Effector CD4-positive, alpha-beta T cell (primary cell): ENCODE results near the gene SIGLEC8.
"Not testable (repeated sequence)": the region's sequence is repeated elsewhere in the genome, so short reads cannot be mapped to it uniquely, and the experiment has no call there.

ENCODE experiments used
- DNase-seq: peaks from one replicate; pipeline ENCODE4 v3.0.0-alpha.2; 2020

Gene SIGLEC8

DNA sequence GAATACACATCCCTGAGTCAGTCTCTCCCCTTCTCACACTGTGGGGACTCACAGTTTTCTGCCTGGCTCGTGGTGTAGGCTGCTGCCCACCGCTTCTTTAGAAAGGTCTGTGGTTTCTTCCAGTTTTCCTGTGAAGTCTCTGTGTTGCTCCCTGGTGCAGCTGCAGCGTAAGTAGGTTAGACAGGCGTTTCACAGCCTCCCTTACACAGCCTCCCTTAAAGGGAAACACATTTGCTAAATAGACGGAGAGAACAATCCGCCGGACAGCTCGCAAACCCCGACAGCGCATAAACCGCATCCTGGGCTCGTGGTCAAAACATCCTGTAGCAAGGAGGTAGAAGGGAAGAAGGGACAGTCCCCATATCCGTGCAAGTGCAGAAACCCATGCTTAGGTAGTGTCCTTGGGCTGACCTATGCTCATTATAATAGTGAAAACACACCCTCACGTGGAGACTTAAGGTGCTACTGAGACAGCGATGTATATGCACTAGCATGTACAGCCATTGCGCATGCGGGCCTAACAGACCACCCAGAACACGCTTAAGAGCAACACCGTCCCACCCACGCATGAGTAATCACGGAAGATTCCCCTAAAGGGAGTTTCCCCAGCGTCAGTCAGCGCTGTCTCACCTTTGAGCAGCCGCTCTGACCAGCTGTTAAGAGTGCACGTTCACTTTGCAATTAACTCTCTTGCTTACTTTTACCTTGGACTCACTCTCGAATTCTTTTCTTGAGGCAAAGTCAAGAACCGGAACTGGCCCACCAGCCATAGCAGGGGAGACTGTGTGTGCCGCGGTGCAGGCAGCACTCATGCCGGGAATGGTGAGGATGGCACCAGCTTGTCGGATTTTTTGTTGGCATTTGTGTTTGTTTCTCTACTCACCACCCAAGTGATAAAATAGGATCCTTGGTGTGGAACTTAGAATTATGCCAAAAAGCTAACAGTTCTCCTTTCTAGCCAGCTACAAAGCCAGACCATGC lies 16.6 kb downstream of the SIGLEC8 start:
- DNase-seq: peak; percentile 65

DNA sequence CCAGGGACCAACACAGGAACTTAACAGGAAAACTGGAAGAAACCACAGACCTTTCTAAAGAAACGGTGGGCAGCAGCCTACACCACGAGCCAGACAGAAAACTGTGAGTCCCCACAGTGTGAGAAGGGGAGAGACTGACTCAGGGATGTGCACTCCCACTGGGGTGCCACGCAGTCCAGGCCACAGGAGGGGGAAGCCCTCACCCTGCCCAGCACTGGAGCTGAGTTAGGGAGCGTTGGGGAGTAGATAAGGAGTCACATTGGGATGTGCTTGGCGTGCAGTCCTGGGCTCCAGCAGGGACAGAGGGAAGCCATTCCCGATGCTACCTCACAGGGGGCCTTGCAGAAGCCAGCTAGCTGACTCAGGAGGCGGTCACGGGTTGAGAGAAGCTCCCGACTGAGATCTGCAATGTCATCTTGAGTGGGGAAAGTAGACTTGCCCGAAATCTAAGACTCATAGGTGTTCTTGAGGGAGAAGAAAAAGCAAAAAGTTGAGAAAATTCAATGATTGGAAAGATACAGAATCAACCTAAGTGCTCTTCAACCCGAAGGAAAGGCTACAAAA lies 17.3 kb downstream of the SIGLEC8 start:
- DNase-seq: no peak

DNA sequence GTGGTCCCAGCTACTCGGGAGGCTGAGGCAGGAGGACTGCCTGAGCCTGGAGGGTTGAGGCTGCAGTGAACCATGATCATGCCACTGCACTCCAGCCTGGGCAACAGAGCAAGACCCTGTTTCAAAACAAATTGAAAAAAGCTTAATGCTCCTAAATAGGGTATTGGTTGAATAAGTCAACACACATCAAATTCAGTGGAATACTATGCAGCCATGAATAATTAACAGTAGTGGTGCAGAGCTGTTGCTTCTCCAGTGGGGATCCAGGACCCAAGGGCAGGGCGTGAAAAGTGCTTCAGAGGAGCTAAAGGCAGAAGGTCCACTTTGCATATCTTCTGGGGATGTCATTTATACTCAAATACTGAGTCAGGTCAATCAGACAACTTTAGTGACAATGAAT lies 18.2 kb downstream of the SIGLEC8 start:
- DNase-seq: no peak

DNA sequence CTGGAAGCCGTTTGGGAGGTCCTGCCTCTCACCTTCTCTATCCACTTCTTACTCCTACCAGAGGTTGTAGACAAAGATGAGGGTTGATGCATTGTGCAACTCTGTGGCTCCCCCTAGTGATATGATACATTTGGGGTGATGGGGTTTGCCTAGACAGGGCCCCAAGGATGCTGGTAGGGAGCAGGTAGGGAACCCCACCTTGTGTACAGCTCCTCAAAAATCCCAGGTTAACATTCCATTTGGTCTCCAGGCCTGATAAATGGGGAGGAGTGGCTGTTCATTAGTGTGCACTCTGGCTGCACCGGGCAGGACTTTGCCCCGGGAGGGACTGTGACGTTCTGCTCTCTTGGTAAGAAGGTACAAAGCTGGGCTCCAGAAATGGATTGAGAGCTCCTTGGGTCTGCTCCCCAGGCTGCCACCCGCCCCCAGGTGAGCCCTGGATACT lies 19.2 kb downstream of the SIGLEC8 start:
- DNase-seq: no peak

DNA sequence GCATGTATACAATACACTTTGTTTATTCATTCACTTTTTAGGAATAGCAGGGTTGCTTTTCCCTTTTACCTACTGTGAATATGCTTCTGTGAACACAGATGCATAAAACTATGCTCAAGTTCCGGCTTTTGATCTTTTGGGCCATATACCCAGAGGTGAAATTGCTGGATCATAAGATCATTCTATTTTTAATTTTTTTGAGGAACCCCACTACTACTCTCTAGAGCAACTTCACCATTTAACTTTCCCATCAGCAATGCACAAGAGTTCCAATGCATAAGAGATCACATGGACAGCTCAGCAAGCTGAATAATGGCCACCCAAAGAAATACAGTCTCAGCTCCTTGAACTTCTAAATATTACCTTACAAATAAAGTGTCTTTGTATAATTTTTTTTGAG lies 23.8 kb downstream of the SIGLEC8 start:
- DNase-seq: no peak

DNA sequence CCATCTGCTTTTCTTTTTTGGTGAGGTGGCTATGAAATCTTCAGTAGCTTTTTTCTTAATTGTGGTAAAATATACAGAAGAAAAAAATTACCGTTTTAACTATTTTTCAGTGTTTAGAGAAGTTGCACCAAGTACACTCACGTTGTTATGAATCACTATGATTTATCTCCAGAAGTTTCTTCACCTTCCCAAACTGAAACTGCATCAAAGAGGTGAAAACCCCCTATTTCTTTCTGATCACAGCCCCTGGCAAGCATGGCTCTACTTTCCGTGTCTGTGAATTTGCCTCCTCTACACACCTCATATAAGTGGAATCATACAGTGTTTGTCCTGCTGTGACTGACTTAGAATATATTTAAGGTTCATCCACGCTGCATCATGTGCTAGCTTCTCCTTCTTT lies 25.2 kb downstream of the SIGLEC8 start:
- DNase-seq: no peak

DNA sequence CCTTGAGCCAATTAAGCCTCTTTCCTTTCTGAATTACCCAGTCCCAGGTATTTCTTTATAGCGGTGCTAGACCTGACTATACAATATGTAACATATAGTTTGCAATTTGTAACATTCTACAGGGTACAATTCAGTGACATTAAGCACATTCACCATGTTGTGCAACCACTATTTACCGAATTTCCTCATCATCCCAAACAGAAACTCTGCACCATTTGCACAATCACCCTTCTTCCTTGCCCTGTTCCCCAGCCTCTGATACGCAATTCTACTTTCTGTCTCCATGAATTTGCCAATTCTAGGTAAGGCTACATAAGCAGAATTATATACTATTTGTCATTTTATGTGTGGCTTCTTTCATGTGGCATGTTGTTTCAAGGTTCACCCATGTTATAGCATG lies 27.1 kb downstream of the SIGLEC8 start:
- DNase-seq: no peak

DNA sequence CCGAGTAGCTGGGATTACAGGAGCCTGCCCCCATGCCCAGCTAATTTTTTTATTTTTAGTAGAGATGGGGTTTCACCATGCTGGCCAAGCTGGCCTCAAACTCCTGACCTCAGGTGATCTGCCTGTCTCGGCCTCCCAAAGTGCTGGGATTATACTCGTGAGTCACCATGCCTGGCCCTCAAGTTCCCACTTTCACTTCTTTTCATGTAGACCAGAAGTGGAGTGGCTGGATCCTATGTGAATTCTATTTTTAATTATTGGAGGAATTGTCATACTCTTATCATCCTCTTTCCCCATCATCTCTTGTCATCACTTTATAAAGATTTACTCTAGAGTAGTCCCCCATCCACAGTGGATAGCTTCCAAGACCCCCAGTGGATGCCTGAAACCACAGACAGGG lies 28.0 kb downstream of the SIGLEC8 start:
- no peak for DNase-seq

DNA sequence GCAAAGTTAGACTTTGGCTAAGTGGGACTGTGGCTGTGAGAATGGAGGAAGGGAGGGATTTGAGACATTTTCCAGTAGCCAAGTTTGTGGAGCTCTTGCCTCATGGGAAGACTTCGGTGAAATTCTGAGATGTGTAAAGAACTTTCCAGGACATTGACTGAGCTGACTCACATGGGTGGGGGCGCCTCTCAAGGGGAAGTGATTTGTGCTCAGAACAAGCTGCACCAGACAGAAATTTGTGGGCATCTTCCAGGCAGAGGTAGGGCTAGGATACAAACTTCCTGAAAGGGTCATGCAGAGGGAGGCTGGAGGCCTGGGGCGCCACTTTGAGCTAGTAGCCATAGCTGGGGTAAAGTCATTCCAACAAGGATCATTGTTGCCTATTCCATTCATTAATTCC lies 31.1 kb downstream of the SIGLEC8 start:
- no peak for DNase-seq

DNA sequence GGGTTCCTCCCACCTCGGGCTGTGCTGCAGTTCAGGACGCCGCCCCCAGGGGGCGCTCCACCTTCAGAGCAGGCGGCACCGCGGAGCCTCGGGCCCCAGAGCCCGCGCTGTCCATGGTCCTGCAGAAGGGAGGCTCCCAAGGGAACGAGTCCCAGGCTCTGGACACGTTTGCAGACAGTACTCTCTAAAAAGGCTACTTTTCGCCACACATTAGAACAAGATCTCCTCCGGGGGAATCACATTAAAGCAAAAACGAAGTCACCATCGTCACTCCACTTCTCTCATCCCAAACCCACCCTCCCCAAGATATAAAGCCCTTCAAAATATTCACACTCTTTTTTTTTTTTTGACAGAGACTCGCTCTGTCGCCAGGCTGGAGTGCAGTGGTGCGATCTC lies 36.2 kb downstream of the SIGLEC8 start:
- peak; percentile 75 for DNase-seq

DNA sequence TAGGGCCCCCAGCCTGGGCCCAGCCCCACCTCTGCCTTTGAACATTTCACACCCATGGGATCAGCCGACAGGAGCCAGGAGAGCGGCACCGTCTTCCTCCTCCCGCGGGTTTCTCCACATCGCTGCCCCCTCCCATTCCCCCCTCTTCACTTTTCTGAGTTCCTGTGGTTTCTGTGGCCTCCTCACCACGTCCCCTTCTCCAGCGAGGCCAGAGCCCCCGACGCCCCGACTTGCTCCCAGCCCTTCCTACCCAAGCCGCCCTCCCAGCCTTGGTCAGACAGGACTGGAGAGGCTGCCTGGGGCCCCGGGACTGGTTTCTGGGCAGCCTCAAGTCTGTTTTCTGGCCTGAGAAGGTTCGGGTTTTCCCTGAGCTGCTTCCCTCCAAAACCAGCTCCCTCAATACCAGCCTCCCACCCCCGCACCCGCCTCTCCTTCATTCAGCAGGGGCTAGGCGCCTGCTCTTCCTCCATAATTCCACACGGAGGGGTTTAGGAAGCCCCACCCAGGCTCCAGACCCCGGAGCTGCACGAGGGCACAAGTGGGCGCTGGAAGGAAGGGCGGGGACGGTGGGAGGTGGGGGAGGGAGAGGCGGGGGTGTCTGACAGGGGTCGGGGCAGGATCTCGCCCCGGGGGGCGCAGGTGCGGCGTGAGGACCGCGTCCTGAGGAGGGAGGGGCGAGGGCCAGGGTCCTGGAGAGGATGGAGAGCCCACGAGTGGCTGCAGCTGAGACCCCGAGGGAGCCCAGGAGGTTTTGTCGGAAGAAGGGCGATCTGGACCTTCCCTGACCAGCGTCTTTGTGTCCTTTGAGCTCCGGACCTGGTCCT lies 36.8 kb downstream of the SIGLEC8 start:
- DNase-seq: no peak

DNA sequence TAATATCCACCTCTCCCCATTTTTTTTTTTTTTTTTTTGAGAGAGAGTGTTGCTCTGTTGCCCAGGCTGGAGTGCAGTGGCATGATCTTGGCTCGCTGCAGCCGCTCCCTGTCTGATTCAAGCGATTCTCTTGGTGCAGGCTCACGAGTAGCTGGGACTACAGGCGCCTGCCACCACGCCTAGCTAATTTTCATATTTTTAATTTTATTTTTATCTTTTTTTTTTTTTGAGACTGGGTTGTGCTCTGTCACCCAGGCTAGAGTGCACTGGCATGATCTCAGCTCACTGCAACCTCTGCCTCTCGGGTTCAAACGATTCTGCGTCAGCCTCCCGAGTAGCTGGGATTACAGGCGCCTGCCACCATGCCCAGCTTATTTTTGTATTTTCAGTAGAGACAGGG lies 37.7 kb downstream of the SIGLEC8 start:
- not testable (repeated sequence) for DNase-seq

DNA sequence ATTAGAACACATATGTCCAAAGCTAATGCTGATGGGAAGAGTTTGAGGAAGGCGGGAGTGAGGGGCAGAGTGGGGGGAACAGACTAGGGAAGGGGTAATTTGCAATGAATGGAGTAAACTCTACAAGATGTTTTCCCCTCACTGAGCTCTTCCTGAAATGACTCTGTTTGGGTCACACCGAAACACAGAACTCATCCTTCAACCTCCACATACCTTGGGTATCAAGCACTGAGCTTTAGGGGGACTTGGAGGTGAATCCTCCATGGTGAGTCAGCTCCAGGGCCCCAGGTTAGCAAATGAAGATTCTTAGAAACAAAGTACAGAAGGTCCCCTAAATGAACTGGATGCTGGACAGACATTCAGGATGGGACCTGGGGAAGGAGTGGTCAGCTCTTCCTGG lies 39.5 kb downstream of the SIGLEC8 start:
- no peak for DNase-seq

DNA sequence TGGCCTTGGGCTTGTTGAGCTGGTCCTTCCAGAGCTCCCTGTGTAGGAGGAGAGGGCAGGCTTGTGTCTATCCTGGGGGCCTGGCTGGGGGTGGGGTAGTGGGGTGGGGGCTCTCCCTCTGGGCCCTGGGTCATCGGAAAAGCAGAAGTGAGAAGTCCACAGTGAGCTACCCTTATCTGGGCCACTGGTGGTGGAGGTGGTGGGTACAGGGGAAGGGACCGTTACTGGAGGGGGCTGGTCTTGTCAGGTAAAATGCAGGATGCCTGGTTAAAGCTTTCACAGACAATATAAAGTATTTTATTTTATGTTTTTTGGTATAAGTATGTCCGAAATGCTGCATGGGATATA lies 40.5 kb downstream of the SIGLEC8 start:
- no peak for DNase-seq

DNA sequence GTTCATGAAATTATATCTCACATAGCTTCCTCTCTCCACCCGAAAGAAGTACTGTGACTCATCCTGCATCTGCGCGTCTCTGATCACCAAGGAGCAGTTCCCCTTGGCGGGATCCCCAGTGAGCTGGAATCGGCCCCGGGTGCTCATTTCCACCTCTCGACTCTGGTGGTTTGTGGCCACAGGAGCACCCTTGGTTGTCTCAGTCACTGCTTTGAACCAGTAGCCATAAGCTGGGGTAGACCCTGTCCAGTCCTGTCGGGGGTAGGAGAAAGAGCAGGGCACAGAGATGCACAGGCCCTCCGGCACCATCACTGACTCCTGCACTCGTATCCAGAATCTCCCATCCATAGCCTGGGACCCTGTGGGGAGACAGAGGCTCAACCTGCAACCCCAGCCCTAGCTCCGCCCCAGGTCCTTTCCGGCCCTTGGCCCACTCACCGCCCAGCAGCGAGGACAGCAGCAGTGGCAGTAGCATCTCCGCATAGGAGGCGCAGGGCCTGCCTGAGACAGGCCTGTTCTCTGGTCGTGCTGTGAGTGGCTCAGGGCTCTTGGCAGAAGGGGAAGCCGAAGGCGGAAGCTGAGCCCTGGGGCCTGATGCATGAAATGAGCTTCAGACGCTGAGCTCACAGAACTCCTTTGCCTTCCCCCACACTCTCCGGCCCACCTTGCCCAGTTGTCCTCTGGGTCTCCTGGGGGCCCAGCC lies 41.0 kb downstream of the SIGLEC8 start, which contains the start of gene SIGLEC10:
Gene SIGLEC10 (minus strand): TSS at position 536 of the 703 bp plus-strand sequence. CDS start 61 bp downstream, at position 475.
- no peak for DNase-seq

DNA sequence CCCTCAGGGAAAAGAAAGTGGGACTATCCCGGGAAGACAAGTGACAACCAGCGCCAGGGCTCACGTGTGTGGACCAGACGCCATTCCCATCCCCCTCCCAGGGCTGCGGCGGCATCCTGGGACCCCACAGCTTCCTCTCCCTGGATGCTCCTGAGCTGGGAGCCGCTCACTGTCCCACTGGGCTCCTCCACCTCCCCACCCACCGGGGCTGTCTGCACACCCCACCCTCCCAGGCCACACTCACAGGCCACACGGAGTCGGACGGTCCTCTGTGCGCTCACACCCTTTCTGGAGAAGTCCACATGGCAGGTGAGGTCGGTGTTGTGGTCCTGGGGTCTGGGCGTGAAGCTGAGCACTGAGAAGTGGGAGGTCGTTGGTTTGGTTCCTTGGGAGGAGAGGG lies 41.8 kb downstream of the SIGLEC8 start:
- not testable (repeated sequence) for DNase-seq

DNA sequence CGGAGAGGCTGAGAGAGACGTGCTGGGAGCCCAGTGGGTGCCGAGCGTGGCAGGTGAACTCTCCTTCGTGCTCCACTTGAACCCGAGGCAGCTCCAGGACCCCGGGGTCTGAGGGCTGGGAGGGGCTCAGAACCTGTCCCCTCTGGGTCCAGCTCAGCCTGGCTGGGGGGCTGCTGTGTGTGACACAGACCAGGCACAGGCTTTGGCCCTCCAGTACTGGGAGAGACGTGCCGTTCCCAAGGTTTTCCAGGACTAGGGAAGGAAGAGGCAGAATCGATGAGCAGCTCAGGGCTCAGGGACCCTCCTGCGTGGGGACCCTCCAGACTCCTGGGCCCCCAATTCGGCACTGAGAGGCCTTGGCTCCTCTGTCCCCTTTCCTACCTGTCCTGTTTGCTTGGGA lies 43.1 kb downstream of the SIGLEC8 start:
- no peak for DNase-seq

DNA sequence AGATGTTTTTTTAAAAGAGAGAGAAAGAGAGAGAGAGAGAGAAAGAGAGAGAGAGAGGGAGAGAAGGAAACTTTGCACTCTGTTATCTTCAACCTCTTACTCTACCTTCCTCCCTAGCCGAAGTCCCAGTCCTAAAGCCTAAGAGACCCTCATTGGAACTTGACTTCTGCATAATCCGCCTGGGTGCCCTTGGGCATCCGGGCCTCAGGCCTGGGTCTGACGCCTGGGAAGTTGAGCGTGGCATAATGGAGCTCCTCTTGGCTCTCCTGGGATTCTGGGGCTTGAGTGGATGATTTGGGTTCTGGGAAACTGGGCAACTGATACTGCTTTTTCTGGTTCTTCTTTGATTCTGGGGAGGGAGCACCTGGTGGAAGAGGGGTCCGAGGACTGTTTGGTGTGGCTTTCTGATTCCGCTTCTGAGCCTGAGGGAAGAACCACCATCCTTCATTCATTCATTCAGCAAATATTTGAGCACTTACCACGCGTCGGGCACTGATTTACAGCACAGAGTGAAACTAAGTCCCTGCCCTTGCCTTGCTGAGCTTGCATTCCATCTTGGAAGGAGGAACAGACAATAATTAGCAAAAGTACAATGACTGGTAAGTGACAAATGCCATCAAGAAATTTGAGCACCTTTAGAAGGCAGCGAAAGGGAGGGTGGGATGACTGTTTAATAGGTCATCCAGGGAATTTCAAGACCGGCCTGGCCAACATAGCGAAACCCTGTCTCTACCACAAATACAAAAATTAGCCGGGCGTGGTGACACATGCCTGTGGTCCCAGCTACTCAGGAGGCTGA lies 47.1 kb downstream of the SIGLEC8 start:
- no peak for DNase-seq

DNA sequence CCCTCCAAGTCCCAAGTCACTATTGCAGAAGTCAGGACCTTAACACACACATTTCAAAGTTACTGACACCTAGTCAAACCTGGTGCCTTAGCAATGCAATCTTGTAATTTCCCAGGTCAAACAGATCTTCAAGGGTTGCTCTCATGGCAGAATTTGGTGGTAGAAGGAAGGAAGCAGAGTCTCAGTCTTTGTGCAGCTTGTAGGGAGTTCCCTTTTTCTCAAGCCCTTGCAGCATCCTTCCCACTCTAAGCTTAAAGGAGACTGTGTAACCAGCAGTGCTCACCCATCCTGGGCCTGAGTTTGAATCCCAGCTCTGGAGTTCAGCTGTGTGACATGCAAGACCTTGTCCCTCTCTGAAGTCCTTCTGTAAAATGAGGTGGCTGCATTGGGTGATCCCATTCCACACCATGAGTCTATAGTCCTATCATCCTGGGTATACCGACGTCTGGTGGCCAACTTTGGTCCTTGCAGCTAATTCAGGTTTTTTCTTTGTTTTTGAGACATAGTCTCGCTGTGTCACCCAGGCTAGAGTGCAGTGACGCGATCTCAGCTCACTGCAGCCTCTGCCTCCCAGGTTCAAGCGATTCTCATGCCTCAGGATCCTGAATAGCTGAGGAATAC lies 50.6 kb downstream of the SIGLEC8 start:
- DNase-seq: no peak

DNA sequence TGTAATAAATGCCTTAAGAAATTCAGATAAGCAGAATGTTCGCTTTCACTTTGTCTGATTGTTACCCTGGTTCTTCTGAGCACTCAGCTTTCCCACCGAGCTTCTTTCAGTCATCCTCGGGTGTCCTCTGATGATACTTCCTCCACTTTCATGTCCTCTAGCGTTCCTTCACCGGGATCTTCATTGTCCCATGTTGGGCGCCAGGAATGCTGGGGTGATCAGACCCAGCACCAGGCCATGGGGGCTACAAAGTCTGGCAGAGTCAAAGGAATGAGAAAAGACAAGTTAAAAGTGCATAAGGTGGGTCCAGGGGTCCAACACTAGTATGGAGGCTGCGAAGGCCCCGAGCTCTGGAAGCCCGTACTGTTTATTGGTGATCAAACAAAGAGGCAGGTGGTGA lies 56.1 kb downstream of the SIGLEC8 start:
- DNase-seq: no peak
